HG03135 (cell line): ENCODE results near the gene PALS1.
"Not testable (repeated sequence)": the region's sequence is repeated elsewhere in the genome, so short reads cannot be mapped to it uniquely, and the experiment has no call there.

Experiments used
- ATAC-seq: cut with Tn5 transposase; IDR thresholded peaks from one replicate; pipeline ENCODE4 v1.9.1; 2021; ENCODE audit warnings: mild to moderate bottlenecking, moderate library complexity; ENCODE audit not compliant: unreplicated experiment

The PALS1 gene

GRCh38 chr14:67253076-67253635, 11.9 kb downstream of the PALS1 start:
- no peak for ATAC-seq

DNA sequence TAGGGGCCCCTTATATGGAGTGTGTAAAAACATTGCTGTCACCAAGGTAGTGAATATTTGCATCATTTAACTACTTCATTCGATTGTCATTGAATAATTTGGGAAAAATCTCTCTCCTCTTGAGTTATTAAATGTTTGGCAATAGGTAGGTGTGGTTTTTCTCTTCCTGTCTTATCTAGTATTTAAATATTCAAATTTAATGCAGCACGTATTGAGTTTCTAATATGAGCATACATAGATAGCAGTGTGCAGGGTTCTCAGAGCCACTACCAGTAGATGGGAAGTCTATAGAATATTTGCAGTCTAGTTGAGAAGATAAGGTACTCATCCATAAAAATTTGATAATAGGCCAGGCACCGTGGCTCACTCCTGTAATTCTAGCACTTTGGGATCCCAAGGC, 16.7 kb downstream of the PALS1 start:
- no peak for ATAC-seq

- ATAC-seq = no peak
Observed at GRCh38 chr14:67260965-67261364, 19.7 kb downstream of the PALS1 start.

- no peak for ATAC-seq
Observed at GRCh38 chr14:67263499-67264149, 22.4 kb downstream of the PALS1 start.

GRCh38 chr14:67265131-67265530, 23.9 kb downstream of the PALS1 start:
- ATAC-seq = no peak

DNA sequence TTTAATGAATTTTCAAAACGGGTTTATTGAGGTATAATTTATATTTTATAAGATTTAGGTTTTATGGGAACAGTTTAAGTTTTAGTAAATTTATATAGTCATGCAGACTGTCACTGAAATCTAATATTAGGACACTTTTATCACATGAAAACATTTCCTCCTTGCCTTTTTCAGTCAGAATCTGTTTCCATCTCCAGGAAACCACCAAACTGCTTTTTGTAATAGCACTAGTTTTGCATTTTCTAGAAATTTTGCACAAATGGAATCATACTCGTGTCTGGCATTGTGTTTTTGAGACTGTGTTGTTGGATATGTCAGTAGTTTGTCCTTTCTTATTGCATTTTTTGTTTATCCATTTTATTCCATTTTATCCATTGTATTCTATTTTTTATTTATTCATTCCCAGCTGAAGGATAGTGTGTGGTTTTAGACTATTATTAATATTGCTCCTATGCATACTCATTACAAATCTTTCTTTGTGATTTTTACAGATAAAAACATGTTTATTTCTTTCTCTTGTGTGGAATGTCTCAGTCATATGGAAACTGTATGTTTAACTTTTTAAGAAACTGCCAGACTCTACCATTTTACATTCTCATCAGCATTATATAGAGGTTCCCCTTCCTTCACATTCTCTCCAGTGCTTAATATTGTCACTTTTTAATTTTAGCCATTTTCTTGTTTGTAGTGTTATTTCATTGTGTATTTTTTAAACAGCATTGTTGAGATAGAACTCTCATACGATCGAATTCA, 26.5 kb downstream of the PALS1 start:
- no peak for ATAC-seq

- no peak for ATAC-seq
Observed at GRCh38 chr14:67268426-67269150, 27.4 kb downstream of the PALS1 start.

- no peak for ATAC-seq
Observed at GRCh38 chr14:67269298-67270060, 28.2 kb downstream of the PALS1 start.

GRCh38 chr14:67270145-67270753, 29.0 kb downstream of the PALS1 start:
- no peak for ATAC-seq

DNA sequence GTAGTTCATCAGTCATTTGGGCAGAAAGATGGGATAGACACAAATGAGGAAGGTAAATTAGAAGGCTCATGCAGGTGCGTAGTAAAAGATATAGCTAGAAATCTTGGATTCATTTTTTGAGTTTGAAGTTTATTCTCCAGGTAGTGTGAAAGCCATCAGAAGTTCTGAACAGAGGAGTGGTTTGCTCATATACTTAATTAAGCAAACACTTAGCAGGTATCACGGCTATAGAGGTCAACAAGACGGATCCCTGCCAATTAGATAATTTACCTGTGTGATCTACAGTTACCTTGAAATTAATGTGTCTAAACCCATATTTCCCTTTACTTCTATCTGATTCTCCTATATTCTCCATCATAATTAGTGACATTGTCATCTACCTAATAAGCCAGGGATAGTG, 29.7 kb downstream of the PALS1 start:
- no peak for ATAC-seq

DNA sequence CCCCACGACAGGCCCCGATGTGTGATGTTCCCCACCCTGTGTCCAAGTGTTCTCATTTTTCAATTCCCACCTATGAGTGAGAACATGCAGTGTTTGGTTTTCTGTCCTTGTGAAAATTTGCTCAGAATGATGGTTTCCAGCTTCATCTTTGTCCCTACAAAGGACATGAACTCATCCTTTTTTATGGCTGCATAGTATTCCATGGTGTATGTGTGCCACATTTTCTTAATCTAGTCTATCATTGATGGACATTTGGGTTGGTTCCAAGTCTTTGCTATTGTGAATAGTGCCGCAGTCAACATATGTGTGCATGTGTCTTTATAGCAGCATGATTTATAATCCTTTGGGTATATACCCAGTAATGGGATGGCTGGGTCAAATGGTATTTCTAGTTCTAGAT, 32.0 kb downstream of the PALS1 start:
- not testable (repeated sequence) for ATAC-seq

- no peak for ATAC-seq
Observed at GRCh38 chr14:67276131-67276530, 34.9 kb downstream of the PALS1 start.

- ATAC-seq = no peak
Observed at GRCh38 chr14:67280506-67280905, 39.3 kb downstream of the PALS1 start.

GRCh38 chr14:67285876-67286452, 44.7 kb downstream of the PALS1 start:
- ATAC-seq = no peak
